NCI-H1092 (cell line): Measurements from ENCODE around the gene POLN.

ENCODE experiments used
- DNase-seq: peaks from one replicate; lab custom pipeline; 2025; lab: John Stamatoyannopoulos, UW

The POLN gene

GRCh38 chr4:2069986-2070385 is 171.9 kb downstream of the POLN start:
- no peak for DNase-seq

GRCh38 chr4:2069161-2069971 is 172.6 kb downstream of the POLN start:
- DNase-seq = no peak

- no peak for DNase-seq
Measured at GRCh38 chr4:2068566-2068965, 173.4 kb downstream of the POLN start.

- no peak for DNase-seq
Measured at GRCh38 chr4:2068198-2068470, 173.8 kb downstream of the POLN start.

- no peak for DNase-seq
Measured at GRCh38 chr4:2067446-2068197, 174.3 kb downstream of the POLN start.

GRCh38 chr4:2066571-2067445 is 175.1 kb downstream of the POLN start:
- DNase-seq = no peak

DNA sequence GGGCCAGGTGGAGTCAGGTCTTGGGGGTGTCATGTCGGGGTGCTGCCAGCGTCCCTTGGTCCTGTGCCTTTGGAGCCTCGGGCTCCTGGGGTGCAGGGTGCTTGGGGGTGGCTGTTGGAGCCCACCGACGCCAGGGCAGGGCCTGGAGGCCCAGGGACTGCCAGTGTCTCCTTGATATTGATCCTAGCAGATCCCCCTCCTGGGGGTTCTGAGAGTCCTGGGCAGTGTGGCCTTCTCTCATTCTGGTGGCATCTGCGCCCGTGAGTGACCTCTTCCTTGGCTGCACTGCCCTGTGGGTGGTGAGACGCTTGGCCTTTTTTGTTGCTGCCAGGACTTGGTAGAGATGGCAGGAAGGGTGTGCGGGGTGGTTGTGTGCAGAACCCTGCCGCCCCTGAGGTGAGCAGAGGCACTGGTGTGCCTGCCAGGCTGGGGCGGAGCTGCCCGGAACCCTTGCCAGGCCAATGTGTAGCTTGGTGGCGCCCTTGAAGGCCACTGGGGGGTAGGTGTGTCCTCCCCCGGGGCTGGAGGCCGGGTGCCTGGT is 175.8 kb downstream of the POLN start:
- no peak for DNase-seq

GRCh38 chr4:2065106-2065930 is 176.6 kb downstream of the POLN start:
- no peak for DNase-seq

- DNase-seq = no peak
Measured at GRCh38 chr4:2064276-2064991, 177.5 kb downstream of the POLN start.

DNA sequence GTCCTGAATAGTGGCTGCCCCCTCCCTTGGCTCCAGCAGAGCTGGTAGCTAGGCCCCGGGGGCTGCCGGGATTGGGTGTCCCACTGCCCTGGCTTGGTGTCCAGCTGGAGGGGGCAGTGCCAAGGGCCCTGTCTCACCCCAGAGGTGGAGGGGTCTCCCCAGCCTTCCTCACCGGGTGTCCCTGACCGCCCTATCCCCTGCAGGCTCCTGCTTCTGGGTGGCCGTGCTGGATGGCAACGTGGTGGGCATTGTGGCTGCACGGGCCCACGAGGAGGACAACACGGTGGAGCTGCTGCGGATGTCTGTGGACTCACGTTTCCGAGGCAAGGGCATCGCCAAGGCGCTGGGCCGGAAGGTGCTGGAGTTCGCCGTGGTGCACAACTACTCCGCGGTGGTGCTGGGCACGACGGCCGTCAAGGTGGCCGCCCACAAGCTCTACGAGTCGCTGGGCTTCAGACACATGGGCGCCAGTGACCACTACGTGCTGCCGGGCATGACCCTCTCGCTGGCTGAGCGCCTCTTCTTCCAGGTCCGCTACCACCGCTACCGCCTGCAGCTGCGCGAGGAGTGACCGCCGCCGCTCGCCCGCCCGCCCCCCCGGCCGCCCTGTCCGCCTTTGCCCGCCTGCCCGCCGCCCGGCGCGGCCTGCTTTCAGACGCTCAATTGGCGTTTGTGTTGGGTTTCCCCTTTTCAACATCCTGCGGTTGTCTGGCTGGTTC is 178.2 kb downstream of the POLN start:
- DNase-seq = no peak

DNA sequence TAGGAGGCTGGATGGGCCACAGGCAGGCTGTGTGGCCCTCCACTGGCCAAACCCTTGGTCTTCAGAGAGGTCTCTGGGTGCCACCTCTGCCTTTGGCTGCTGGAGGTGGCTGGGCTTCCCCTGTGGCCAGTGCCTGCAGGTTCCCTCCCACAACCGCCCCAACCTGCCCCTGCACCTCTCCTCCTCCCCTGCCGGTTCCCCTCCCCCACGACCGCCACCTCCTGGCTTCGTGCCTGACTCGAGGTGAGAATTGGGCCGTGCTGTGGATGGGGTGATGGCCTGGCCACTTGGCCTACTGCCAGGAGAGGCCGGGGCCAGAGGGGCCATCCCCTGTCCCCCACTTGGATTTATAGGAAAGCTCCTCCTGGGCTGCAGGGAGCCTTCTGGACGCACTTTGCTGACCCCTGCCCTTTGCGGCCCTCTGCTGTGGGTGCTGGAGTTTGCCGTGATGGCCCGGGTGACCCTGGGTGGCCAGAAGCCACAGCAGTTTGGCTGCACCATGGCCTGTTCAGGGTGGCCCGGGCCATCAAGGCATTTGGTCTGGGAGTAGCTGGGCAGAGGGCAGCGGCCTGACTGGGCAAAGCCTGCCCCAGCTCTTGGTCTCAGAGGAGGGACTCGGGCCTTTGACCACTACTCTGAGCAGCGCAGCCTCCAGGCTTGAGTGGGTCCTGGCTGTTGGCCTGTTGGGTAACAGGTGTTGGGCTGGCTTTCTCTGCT is 179.0 kb downstream of the POLN start:
- no peak for DNase-seq

GRCh38 chr4:2062168-2062807 is 179.6 kb downstream of the POLN start:
- no peak for DNase-seq

- no peak for DNase-seq
Measured at GRCh38 chr4:2061186-2062131, 180.5 kb downstream of the POLN start.

- no peak for DNase-seq
Measured at GRCh38 chr4:2060611-2061185, 181.2 kb downstream of the POLN start.

GRCh38 chr4:2059726-2060602 is 182.0 kb downstream of the POLN start:
- DNase-seq = no peak

DNA sequence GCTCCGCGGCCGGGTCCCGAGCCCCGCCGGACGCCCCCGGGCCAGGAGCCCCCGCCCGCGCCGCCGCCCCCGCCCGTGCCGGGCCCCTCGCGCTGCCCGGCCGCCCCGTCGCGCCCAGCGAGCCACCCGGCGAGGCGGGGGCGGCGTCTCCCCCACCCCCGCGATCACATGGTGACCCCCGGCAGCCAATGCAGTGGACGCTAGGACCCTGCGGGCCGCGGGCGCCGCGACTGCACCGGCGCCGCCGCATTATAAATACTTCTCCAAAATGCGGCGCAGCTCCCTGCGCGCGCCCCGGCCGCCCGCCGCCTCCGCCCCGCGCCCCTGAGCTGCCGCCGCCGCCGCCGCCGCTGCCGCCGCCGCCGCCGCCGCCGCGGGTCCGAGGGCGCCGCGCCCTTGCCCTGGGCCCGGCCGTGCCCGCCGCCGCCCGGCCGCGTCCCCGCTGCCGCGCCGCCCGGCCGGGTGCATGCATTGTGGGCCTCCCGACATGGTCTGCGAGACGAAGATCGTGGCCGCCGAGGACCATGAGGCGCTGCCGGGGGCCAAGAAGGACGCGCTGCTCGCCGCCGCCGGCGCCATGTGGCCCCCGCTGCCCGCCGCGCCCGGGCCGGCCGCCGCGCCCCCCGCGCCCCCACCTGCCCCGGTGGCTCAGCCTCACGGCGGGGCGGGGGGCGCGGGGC is 182.7 kb downstream of the POLN start, which contains the start of gene NAT8L:
Gene NAT8L, plus strand, starts transcription at position 282 of the 680 bp plus-strand sequence. Its CDS starts 185 bp downstream, at position 467.
- DNase-seq = peak; percentile 67
